Esophagus muscularis mucosa (tissue), 4 donors: ENCODE results near the gene OSBPL2. TPM values are rescaled to one million over a fixed set of nuclear protein-coding genes. Genes with fewer than 3 reads are reported as not detected.

Source experiments
- DNase-seq: peaks from one replicate; pipeline ENCODE4 v3.0.0-alpha.2; 2017; ENCODE audit errors: extremely low spot score
- H3K27ac ChIP-seq, 4 donors: fragments of 200-600 bp; sonication (generic); replicated peaks in 1 of 4; 1 replicate in 3 of 4; 2 replicates in 1 of 4; pipeline ENCODE4 v1.5.1; 2016 to 2019; ENCODE audit warnings: mild to moderate bottlenecking in 1 of 4
- H3K27me3 ChIP-seq, 4 donors: fragments of 200-600 bp; sonication (generic); one replicate each; pipeline versions ENCODE4 v1.5.1 to v1.6.0; 2016 to 2019
- H3K36me3 ChIP-seq, 4 donors: fragments of 200-600 bp; sonication (generic); one replicate each; pipeline ENCODE4 v1.5.1; 2016 to 2019
- H3K4me1 ChIP-seq, 4 donors: fragments of 200-600 bp; sonication (generic); one replicate each; pipeline ENCODE4 v1.5.1; 2016 to 2019
- H3K4me3 ChIP-seq, 4 donors: fragments of 200-600 bp; sonication (generic); 1 replicate in 2 of 4; 2 replicates in 2 of 4; pipeline ENCODE4 v1.5.1; 2016 to 2019; ENCODE audit warnings: mild to moderate bottlenecking in 4 of 4, moderate library complexity in 1 of 4
- H3K9me3 ChIP-seq, 4 donors: fragments of 200-600 bp; sonication (generic); 1 replicate in 3 of 4; 2 replicates in 1 of 4; pipeline ENCODE4 v1.5.1; 2016 to 2019
- EP300 ChIP-seq: sonication (generic); formaldehyde crosslinking; IDR thresholded peaks from one replicate; pipeline ENCODE4 v1.6.1; 2017; ENCODE audit warnings: antibody characterized with exemption
- POLR2A ChIP-seq: fragments of 450-650 bp; IDR thresholded peaks from one replicate; pipeline ENCODE4 v1.6.1; 2017; ENCODE audit warnings: antibody characterized with exemption, moderate library complexity, mild to moderate bottlenecking, low read depth
- POLR2AphosphoS5 ChIP-seq, 2 donors: sonication (generic); formaldehyde crosslinking; IDR thresholded peaks; one replicate each; pipeline ENCODE4 v1.6.1; 2017; ENCODE audit warnings: antibody characterized with exemption in 2 of 2
- WGBS: methylation state at CpG from one replicate; pipeline ENCODE4 v1.1.5; 2018; 5-methylcytosine and 5-hydroxymethylcytosine counted together
- intact Hi-C: fragments of 100-400 bp; cut with DNase I; formaldehyde crosslinking; loops from one replicate; pipeline ENCODE4 v1.15.1; 2023
- total RNA-seq, 4 donors: library from RNA; depleted of rRNA; stranded (reverse); fragments of >200 nt; gene quantifications; one replicate each; pipeline versions ENCODE4 v1.1.0 to v1.2.1, GENCODE V29; 2016
- TF ChIP-seq, protein P1 (sequence below), 3 experiments: fragments of 200-600 bp in 2 of 3; fragments of 450-650 bp in 1 of 3; sonication (generic) in 2 of 3; IDR thresholded peaks; one replicate each; pipeline ENCODE4 v1.5.1; 2017 to 2019; ENCODE audit warnings: antibody characterized with exemption in 3 of 3, mild to moderate bottlenecking in 2 of 3, moderate library complexity in 1 of 3

Gene OSBPL2
- total RNA-seq, 4 donors from 2014 or later = 34.5 to 52.7 (median 44.2) TPM

DNA sequence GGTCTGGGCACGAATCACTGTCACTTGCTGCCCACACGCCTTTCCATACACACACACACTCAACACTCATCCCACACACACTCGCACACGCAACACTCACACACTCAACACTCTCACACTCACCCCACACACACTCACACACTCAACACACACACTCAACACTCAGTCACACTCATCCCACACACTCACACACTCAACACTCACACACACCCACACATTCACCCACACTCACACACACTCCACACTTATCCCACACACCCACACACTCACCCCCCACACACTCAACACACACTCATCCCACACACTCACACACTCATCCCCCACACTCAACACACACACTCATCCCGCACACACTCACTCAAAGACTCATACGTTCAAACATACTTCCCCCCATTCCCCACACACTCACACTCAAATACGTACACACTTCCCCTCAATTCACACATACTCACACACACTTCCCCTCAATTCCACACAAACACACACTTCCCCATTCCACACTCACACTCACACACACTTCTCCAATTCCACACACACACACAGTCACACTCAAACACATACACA is 9.3 kb upstream of the OSBPL2 start:
- WGBS = 80% methylated on average over 7 of the region's 7 CpGs
- Histone ChIP-seq H3K9me3 (no peaks in the 10 kb centered on the region), H3K4me3 (no peak overlapping the region), H3K27me3 (peaks cover 0 to 90% (median 10%) of the 10 kb centered on the region in 4 donors), H3K4me1 (peaks cover 0 to under 1% (median 0%) of the 10 kb centered on the region in 4 donors), H3K27ac (no peak overlapping the region), H3K36me3 (no peaks in the 10 kb centered on the region)
- no peak for TF ChIP-seq POLR2A
- no peak for TF ChIP-seq POLR2AphosphoS5 (IDR thresholded peaks at IDR 0.05)
- TF ChIP-seq, protein P1, sequence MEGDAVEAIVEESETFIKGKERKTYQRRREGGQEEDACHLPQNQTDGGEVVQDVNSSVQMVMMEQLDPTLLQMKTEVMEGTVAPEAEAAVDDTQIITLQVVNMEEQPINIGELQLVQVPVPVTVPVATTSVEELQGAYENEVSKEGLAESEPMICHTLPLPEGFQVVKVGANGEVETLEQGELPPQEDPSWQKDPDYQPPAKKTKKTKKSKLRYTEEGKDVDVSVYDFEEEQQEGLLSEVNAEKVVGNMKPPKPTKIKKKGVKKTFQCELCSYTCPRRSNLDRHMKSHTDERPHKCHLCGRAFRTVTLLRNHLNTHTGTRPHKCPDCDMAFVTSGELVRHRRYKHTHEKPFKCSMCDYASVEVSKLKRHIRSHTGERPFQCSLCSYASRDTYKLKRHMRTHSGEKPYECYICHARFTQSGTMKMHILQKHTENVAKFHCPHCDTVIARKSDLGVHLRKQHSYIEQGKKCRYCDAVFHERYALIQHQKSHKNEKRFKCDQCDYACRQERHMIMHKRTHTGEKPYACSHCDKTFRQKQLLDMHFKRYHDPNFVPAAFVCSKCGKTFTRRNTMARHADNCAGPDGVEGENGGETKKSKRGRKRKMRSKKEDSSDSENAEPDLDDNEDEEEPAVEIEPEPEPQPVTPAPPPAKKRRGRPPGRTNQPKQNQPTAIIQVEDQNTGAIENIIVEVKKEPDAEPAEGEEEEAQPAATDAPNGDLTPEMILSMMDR (IDR thresholded peaks at IDR 0.05) = no peak
- no peak for TF ChIP-seq EP300
- intact Hi-C loops = no loop called here
- no peak for DNase-seq

DNA sequence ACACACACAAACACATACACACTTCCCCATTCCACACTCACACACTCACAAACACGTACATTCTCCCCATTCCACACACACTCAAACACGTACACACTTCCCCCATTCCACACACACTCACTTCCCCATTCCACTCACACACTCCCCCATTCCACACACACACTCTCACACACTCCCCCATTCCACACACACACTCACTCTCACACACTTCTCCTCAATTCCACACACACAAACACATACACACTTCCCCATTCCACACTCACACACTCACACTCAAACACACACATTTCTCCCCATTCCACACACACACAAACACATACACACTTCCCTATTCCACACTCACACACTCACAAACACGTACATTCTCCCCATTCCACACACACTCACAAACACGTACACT is 8.7 kb upstream of the OSBPL2 start:
- peaks cover 0 to 88% (median 7%) of the 10 kb centered on the region in 4 donors for H3K27me3 ChIP-seq
- intact Hi-C loops = no loop called here

DNA sequence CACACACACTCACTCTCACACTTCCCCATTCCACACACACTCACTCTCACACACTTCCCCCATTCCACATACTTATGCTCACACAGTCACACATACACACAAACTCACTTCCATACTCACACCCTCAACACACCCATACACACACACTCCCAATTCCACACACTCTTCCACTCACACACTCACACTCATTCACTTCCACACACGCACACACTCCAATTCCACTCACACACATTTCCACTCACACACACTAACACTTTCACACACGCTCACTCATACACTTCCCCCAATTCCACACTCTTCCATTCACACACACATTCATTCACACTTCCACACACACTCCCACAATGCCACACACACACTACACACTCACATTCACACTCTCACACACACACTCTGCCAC is 8.0 kb upstream of the OSBPL2 start:
- Histone ChIP-seq H3K9me3 (no peaks in the 10 kb centered on the region), H3K4me1 (peaks cover 0 to 8% (median 0%) of the 10 kb centered on the region in 4 donors), H3K4me3 (no peak overlapping the region), H3K27ac (no peak overlapping the region), H3K36me3 (no peaks in the 10 kb centered on the region), H3K27me3 (peaks cover 0 to 82% (median 7%) of the 10 kb centered on the region in 4 donors)
- intact Hi-C loops = no loop called here
- TF ChIP-seq, protein P1 (IDR thresholded peaks at IDR 0.05) = no peak
- TF ChIP-seq POLR2AphosphoS5 (IDR thresholded peaks at IDR 0.05) (no peak), EP300 (no peak), POLR2A (no peak)
- no peak for DNase-seq
- 92% methylated on average over 2 of the region's 2 CpGs for WGBS

More for the DNA sequence above, 8.7 kb upstream of the OSBPL2 start:
- DNase-seq = no peak
- WGBS = 70% methylated on average over 4 of the region's 4 CpGs
- TF ChIP-seq POLR2A = no peak
- TF ChIP-seq, protein P1 (IDR thresholded peaks at IDR 0.05) = no peak
- no peak for TF ChIP-seq POLR2AphosphoS5 (IDR thresholded peaks at IDR 0.05)
- TF ChIP-seq EP300 = no peak
- Histone ChIP-seq H3K36me3 (no peaks in the 10 kb centered on the region), H3K27ac (no peak overlapping the region), H3K4me3 (no peak overlapping the region), H3K4me1 (peaks cover 0 to 7% (median 0%) of the 10 kb centered on the region in 4 donors), H3K9me3 (no peaks in the 10 kb centered on the region)

DNA sequence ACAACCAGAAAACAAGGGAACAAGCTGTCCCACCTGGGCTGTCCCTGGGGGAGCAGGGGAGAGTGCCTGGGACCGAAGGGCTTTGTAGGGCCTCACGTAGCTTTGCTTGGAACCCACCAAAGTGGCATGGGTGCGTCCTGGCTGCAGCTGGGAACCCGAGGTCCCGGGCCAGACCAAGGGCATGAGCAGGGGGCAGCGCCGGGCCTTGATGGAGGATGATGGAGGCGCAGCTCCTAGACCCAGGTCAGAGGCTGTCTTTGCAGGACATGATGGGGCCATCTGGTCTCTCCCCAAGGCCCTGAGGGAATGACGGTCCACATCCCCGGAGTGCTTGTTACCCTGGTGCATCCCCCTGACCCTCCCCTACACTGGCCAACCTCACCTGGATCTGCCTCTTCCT is 7.6 kb upstream of the OSBPL2 start:
- peaks cover 0 to 80% (median 7%) of the 10 kb centered on the region in 4 donors for H3K27me3 ChIP-seq
- no peak overlapping the region for H3K27ac ChIP-seq
- no peaks in the 10 kb centered on the region for H3K36me3 ChIP-seq
- no peaks in the 10 kb centered on the region for H3K9me3 ChIP-seq
- H3K4me1 ChIP-seq = peaks cover 0 to 8% (median 0%) of the 10 kb centered on the region in 4 donors
- TF ChIP-seq EP300 (no peak), POLR2A (no peak), POLR2AphosphoS5 (IDR thresholded peaks at IDR 0.05) (no peak)
- TF ChIP-seq, protein P1 (IDR thresholded peaks at IDR 0.05) = no peak
- intact Hi-C loops = no loop called here
- 86% methylated on average over 2 of the region's 10 CpGs for WGBS
- no peak overlapping the region for H3K4me3 ChIP-seq
- DNase-seq = no peak

DNA sequence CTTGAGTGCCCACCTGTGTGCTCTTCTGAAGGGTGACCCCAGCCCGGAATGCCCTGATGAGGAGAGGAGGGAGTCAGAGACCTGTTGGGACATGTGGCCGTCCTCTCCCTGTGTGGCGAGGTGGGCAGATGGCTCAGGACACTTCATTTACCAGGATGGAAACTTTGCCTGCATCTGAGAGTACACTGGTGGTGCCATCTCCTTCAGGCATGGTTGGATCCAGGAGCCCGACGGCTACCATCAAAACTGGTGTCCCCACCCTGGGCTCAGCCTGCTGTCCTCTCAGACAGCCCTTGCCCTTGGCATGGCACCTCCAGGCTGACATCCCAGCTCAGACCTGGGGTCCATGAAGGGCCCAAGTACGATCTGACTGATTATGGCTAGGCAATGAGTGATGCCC is 7.0 kb upstream of the OSBPL2 start:
- H3K4me1 ChIP-seq = peaks cover 0 to 8% (median 0%) of the 10 kb centered on the region in 4 donors
- no peak for TF ChIP-seq POLR2AphosphoS5 (IDR thresholded peaks at IDR 0.05)
- TF ChIP-seq, protein P1 (IDR thresholded peaks at IDR 0.05) = no peak
- TF ChIP-seq EP300 = no peak
- TF ChIP-seq POLR2A = no peak
- WGBS = 90% methylated on average over 5 of the region's 6 CpGs
- DNase-seq = no peak
- intact Hi-C loops = no loop called here
- no peak overlapping the region for H3K4me3 ChIP-seq
- H3K36me3 ChIP-seq = no peaks in the 10 kb centered on the region
- peaks cover 0 to 77% (median 7%) of the 10 kb centered on the region in 4 donors for H3K27me3 ChIP-seq
- H3K27ac ChIP-seq = no peak overlapping the region
- H3K9me3 ChIP-seq = no peaks in the 10 kb centered on the region
